Panc1 (cell line): Measurements from ENCODE around the gene TAGLN2. TPM values are rescaled to one million over a fixed set of nuclear protein-coding genes. Genes with fewer than 3 reads are reported as not detected.

Experiments used
- ATAC-seq: fragments of 200-7000 bp; cut with Tn5 transposase; 2 replicates; pipeline ENCODE4 v1.9.1; 2020; ENCODE audit warnings: mild to moderate bottlenecking, moderate library complexity
- BruUV-seq: library from RNA; stranded (reverse); fragments of 400-500 nt; replicated peaks from 2 replicates; lab custom pipeline; 2021; lab: Mats Ljungman, UMichigan
- CTCF ChIA-PET: fragments of 300-600 bp; sonication (Branson Sonifier 250); formaldehyde crosslinking; loops from one replicate; lab custom pipeline; 2022; ENCODE audit warnings: antibody characterized with exemption; lab: Charles Lee
- POLR2A ChIA-PET: fragments of 300-600 bp; sonication (Branson Sonifier 250); formaldehyde crosslinking; loops from one replicate; lab custom pipeline; 2022; ENCODE audit warnings: antibody characterized with exemption; lab: Charles Lee
- DNase-seq: peaks from one replicate; pipeline ENCODE4 v3.0.0-alpha.2; 2010; ENCODE audit warnings: low read depth, low spot score
- H3K27ac ChIP-seq: 2 replicates; pipeline ENCODE4 v1.5.1; 2011; ENCODE audit warnings: mild to moderate bottlenecking, low read length, inconsistent platforms
- H3K27me3 ChIP-seq: fragments of 200-500 bp; sonication (Bioruptor generic); 2 replicates; pipeline ENCODE4 v1.6.0; 2014; ENCODE audit warnings: low read length, inconsistent platforms; ENCODE audit not compliant: control insufficient read depth, insufficient read depth
- H3K36me3 ChIP-seq: fragments of 200-500 bp; sonication (Bioruptor generic); 2 replicates; pipeline ENCODE4 v1.5.1; 2014; ENCODE audit warnings: inconsistent platforms, mild to moderate bottlenecking, low read length, moderate library complexity; ENCODE audit not compliant: control insufficient read depth, insufficient read depth
- H3K4me1 ChIP-seq: 2 replicates; pipeline ENCODE4 v1.5.1; 2011; ENCODE audit warnings: inconsistent platforms, mild to moderate bottlenecking, low read length, moderate library complexity; ENCODE audit not compliant: control insufficient read depth, insufficient read depth
- H3K4me3 ChIP-seq, 2 experiments: 2 replicates each; pipeline ENCODE4 v1.5.1; 2011 to 2012; ENCODE audit warnings: low read depth in 2 of 2, low read length in 2 of 2, mild to moderate bottlenecking in 2 of 2, inconsistent platforms in 1 of 2, moderate library complexity in 1 of 2
- H3K9me3 ChIP-seq: fragments of 200-500 bp; sonication (Bioruptor generic); 2 replicates; pipeline ENCODE4 v1.5.1; 2014; ENCODE audit warnings: low read depth, mild to moderate bottlenecking, inconsistent platforms, low read length, moderate library complexity; ENCODE audit not compliant: control insufficient read depth, insufficient read depth
- POLR2AphosphoS5 ChIP-seq: IDR thresholded peaks from 2 replicates; pipeline ENCODE4 v1.6.1; 2012; ENCODE audit warnings: mild to moderate bottlenecking, low read depth, low read length, moderate library complexity
- SIN3A ChIP-seq: IDR thresholded peaks from 2 replicates; pipeline ENCODE4 v1.6.1; 2012; ENCODE audit warnings: low read depth, mild to moderate bottlenecking, low read length, moderate library complexity, borderline replicate concordance; ENCODE audit not compliant: insufficient read depth
- TCF7L2 ChIP-seq: IDR thresholded peaks from 2 replicates; pipeline ENCODE4 v1.6.1; 2011; ENCODE audit warnings: mild to moderate bottlenecking, low read depth, low read length, inconsistent platforms
- in situ Hi-C: cut with HindIII; loops from 2 replicates; pipeline ENCODE4 v1.10.0; 2016; ENCODE audit warnings: low sequenced_read_pairs, low pct_unique_long_range_greater_than_20kb
- intact Hi-C: fragments of 100-400 bp; cut with micrococcal nuclease; formaldehyde crosslinking; loops from one replicate; pipeline ENCODE4 v1.10.0; 2022; ENCODE audit not compliant: unreplicated experiment
- total RNA-seq: library from RNA; stranded (reverse); gene quantifications from one replicate; pipeline ENCODE4 v1.2.1, GENCODE V29; 2021; ENCODE audit not compliant: unreplicated experiment
- TF ChIP-seq, protein P1 (sequence below): fragments of 450-650 bp; IDR thresholded peaks from 2 replicates; pipeline ENCODE4 v1.5.1; 2017; ENCODE audit warnings: mild to moderate bottlenecking
- TF ChIP-seq, protein P2 (sequence below), 2 experiments: IDR thresholded peaks; 2 replicates each; pipeline ENCODE4 v1.6.1; 2011 to 2012; ENCODE audit warnings: low read depth in 2 of 2, control low read depth in 1 of 2, low read length in 1 of 2, mild to moderate bottlenecking in 1 of 2, moderate library complexity in 1 of 2; ENCODE audit not compliant: insufficient read depth in 1 of 2

Gene TAGLN2
- total RNA-seq, 1 experiment from 2014 or later, result 474 TPM

DNA sequence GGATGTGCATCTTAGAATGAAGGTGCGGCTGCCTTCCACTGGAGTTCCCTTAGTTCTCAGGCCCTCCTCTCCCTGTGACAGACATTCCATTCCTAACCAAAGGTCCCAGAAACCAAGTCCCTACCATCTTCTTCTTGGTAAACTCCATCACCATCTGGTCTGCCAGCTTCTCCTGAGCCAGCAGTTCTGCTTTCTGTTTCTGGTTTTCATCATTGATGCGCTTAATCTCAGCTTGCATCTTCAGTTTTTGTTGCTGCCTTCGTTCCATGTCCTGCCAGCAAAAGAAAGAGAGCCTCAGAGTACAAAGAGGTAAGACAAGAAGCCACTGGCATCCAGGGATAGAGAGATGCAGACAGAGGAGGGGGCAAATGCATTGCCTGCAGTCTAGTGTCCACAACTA, 44.9 kb downstream of the TAGLN2 start:
- Histone ChIP-seq H3K27me3 (no peaks in the 10 kb centered on the region), H3K4me3 (no peak overlapping the region), H3K36me3 (no peaks in the 10 kb centered on the region), H3K27ac (no peak overlapping the region), H3K4me1 (no peaks in the 10 kb centered on the region), H3K9me3 (no peaks in the 10 kb centered on the region)
- ChIA-PET POLR2A (no interaction called here), CTCF (no interaction called here)
- in situ Hi-C loops (no loop called here), intact Hi-C loops (no loop called here)
- ATAC-seq (no peak), DNase-seq (no peak)
- no TSS peak for BruUV-seq
- no peak for TF ChIP-seq TCF7L2

DNA sequence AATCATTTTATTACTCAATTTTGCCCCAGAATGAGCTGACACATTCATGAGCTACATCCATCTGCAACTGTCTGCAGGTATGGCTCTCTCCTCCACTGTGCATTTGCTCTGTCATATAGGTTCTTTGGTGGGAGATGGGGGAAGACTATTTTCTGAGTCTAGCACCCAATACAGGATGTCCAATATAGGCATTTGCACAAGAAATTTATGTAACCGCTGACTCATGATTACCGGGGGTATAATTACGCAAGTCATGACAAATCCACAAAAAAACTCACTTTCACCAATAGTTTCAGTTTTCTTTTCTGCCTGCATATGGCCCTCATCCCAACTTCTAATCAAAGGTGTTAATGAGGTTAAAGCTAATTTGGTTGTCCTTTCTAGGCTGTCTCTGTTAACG, 45.3 kb downstream of the TAGLN2 start:
- no peak for TF ChIP-seq SIN3A
- TF ChIP-seq TCF7L2, result no peak
- TF ChIP-seq, protein P1, sequence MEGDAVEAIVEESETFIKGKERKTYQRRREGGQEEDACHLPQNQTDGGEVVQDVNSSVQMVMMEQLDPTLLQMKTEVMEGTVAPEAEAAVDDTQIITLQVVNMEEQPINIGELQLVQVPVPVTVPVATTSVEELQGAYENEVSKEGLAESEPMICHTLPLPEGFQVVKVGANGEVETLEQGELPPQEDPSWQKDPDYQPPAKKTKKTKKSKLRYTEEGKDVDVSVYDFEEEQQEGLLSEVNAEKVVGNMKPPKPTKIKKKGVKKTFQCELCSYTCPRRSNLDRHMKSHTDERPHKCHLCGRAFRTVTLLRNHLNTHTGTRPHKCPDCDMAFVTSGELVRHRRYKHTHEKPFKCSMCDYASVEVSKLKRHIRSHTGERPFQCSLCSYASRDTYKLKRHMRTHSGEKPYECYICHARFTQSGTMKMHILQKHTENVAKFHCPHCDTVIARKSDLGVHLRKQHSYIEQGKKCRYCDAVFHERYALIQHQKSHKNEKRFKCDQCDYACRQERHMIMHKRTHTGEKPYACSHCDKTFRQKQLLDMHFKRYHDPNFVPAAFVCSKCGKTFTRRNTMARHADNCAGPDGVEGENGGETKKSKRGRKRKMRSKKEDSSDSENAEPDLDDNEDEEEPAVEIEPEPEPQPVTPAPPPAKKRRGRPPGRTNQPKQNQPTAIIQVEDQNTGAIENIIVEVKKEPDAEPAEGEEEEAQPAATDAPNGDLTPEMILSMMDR, result no peak
- no peak for TF ChIP-seq POLR2AphosphoS5
- TF ChIP-seq, protein P2, sequence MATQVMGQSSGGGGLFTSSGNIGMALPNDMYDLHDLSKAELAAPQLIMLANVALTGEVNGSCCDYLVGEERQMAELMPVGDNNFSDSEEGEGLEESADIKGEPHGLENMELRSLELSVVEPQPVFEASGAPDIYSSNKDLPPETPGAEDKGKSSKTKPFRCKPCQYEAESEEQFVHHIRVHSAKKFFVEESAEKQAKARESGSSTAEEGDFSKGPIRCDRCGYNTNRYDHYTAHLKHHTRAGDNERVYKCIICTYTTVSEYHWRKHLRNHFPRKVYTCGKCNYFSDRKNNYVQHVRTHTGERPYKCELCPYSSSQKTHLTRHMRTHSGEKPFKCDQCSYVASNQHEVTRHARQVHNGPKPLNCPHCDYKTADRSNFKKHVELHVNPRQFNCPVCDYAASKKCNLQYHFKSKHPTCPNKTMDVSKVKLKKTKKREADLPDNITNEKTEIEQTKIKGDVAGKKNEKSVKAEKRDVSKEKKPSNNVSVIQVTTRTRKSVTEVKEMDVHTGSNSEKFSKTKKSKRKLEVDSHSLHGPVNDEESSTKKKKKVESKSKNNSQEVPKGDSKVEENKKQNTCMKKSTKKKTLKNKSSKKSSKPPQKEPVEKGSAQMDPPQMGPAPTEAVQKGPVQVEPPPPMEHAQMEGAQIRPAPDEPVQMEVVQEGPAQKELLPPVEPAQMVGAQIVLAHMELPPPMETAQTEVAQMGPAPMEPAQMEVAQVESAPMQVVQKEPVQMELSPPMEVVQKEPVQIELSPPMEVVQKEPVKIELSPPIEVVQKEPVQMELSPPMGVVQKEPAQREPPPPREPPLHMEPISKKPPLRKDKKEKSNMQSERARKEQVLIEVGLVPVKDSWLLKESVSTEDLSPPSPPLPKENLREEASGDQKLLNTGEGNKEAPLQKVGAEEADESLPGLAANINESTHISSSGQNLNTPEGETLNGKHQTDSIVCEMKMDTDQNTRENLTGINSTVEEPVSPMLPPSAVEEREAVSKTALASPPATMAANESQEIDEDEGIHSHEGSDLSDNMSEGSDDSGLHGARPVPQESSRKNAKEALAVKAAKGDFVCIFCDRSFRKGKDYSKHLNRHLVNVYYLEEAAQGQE (IDR thresholded peaks at IDR 0.05; ENCODE audit: insufficient read depth in 1 of 2, low read depth in 2 of 2, low read length in 1 of 2), result no peak
- H3K36me3 ChIP-seq, result no peaks in the 10 kb centered on the region
- H3K9me3 ChIP-seq, result no peaks in the 10 kb centered on the region
- no TSS peak for BruUV-seq
- H3K27ac ChIP-seq, result no peak overlapping the region
- POLR2A ChIA-PET, result no interaction called here
- CTCF ChIA-PET, result no interaction called here
- in situ Hi-C loops (no loop called here), intact Hi-C loops (no loop called here)
- no peaks in the 10 kb centered on the region for H3K27me3 ChIP-seq
- H3K4me1 ChIP-seq, result no peaks in the 10 kb centered on the region
- ATAC-seq (no peak), DNase-seq (no peak)
- no peak overlapping the region for H3K4me3 ChIP-seq

DNA sequence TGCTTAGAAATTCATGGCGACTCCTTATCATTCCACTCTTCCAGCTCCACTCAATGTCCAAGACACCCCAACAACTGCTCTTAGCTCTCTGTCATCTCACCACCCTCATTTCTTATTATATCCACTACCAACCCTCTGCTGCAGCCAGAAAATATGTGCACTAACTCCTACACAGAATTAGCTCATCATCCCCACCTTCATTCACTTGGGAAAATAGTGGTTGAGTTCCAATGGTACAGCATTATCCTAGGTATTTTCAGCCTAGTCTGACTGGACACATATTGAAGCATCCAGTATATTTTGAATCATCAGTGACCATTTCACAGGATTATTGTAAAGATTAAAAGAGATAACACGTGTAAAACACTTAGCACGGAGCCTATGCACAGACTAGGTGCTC, 46.2 kb downstream of the TAGLN2 start:
- TF ChIP-seq, protein P2 (IDR thresholded peaks at IDR 0.05; ENCODE audit: insufficient read depth in 1 of 2, low read depth in 2 of 2, low read length in 1 of 2), result no peak
- TF ChIP-seq SIN3A (no peak), TCF7L2 (no peak), POLR2AphosphoS5 (no peak)
- TF ChIP-seq, protein P1, result no peak
- ATAC-seq (no peak), DNase-seq (no peak)
- Histone ChIP-seq H3K27me3 (no peaks in the 10 kb centered on the region), H3K9me3 (no peaks in the 10 kb centered on the region), H3K4me3 (no peak overlapping the region), H3K27ac (no peak overlapping the region), H3K4me1 (no peaks in the 10 kb centered on the region), H3K36me3 (no peaks in the 10 kb centered on the region)
- ChIA-PET CTCF (interaction anchor here (0.5 kb wide), 1 partner anchor 1883 kb away, joined by 8 read pairs; no protein-coding TSS in a partner anchor), POLR2A (no interaction called here)
- BruUV-seq, result no TSS peak
- in situ Hi-C loops, result no loop called here
- intact Hi-C loops, result no loop called here
